HEK293T (cell line): Measurements from ENCODE around the gene CACNA1C.
"Not testable (repeated sequence)": the region's sequence is repeated elsewhere in the genome, so short reads cannot be mapped to it uniquely, and the experiment has no call there.

Experiments
- ARNT ChIP-seq: fragments of 450-650 bp; IDR thresholded peaks from 2 replicates; pipeline ENCODE4 v1.6.1; 2017; ENCODE audit warnings: mild to moderate bottlenecking
- BHLHE40 ChIP-seq: fragments of 450-650 bp; IDR thresholded peaks from 2 replicates; pipeline ENCODE4 v1.6.1; 2016; ENCODE audit warnings: mild to moderate bottlenecking, moderate library complexity, borderline replicate concordance
- CTBP1 ChIP-seq: fragments of 450-650 bp; IDR thresholded peaks from 2 replicates; pipeline ENCODE4 v1.6.1; 2016; ENCODE audit warnings: borderline replicate concordance
- ELF4 ChIP-seq: fragments of 450-650 bp; IDR thresholded peaks from 2 replicates; pipeline ENCODE4 v1.6.1; 2017; ENCODE audit warnings: antibody characterized with exemption
- FOXK2 ChIP-seq: fragments of 450-650 bp; IDR thresholded peaks from 2 replicates; pipeline ENCODE4 v1.6.1; 2016; ENCODE audit warnings: mild to moderate bottlenecking
- FOXM1 ChIP-seq: fragments of 450-650 bp; IDR thresholded peaks from 2 replicates; pipeline ENCODE4 v1.6.1; 2017; ENCODE audit warnings: mild to moderate bottlenecking, borderline replicate concordance
- HDGF ChIP-seq: fragments of 450-650 bp; IDR thresholded peaks from 2 replicates; pipeline ENCODE4 v1.6.1; 2017; ENCODE audit warnings: antibody characterized with exemption, borderline replicate concordance
- LEF1 ChIP-seq: fragments of 450-650 bp; IDR thresholded peaks from 2 replicates; pipeline ENCODE4 v1.6.1; 2017; ENCODE audit warnings: mild to moderate bottlenecking, borderline replicate concordance
- NFRKB ChIP-seq: fragments of 450-650 bp; IDR thresholded peaks from 2 replicates; pipeline ENCODE4 v1.6.1; 2016; ENCODE audit warnings: mild to moderate bottlenecking, moderate library complexity
- PKNOX1 ChIP-seq: fragments of 450-650 bp; IDR thresholded peaks from 2 replicates; pipeline ENCODE4 v1.6.1; 2016
- SP1 ChIP-seq: fragments of 450-650 bp; IDR thresholded peaks from 2 replicates; pipeline ENCODE4 v1.6.1; 2017

DNA sequence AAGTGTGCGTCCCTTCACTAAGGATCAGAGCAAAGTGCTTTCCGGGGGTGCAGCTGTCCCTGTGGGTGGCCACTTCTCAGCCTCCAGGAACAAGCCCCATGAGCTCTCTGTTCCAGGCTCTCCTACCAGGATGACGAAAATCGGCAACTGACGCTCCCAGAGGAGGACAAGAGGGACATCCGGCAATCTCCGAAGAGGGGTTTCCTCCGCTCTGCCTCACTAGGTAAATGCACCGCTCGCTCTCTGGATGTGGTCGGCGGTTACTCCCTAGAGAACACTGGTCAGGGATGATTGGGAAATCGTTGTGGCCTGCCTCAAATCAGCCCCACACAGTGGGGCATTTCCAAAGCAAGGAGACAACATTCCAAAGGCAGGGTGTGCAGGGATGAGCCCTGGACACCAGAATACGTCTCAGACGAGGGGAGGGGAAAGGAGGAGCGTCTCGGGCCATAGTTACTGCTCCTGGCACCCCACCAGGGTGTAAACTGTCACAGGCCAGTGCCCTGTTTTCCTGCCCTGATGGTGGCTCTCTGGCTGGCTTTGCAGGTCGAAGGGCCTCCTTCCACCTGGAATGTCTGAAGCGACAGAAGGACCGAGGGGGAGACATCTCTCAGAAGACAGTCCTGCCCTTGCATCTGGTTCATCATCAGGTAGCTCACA lies 633.0 kb downstream of the CACNA1C start:
- TF ChIP-seq ARNT, ELF4, FOXM1, NFRKB, PKNOX1, BHLHE40, SP1, LEF1, FOXK2, HDGF, CTBP1: not testable (repeated sequence)
